Panc1 (cell line): ENCODE measurements around the gene SPC25. TPM values are rescaled to one million over a fixed set of nuclear protein-coding genes. Genes with fewer than 3 reads are reported as not detected.

ENCODE experiments used
- ATAC-seq: fragments of 200-7000 bp; cut with Tn5 transposase; 2 replicates; pipeline ENCODE4 v1.9.1; 2020; ENCODE audit warnings: mild to moderate bottlenecking, moderate library complexity
- BruUV-seq: library from RNA; stranded (reverse); fragments of 400-500 nt; replicated peaks from 2 replicates; lab custom pipeline; 2021; lab: Mats Ljungman, UMichigan
- CTCF ChIA-PET: fragments of 300-600 bp; sonication (Branson Sonifier 250); formaldehyde crosslinking; loops from one replicate; lab custom pipeline; 2022; ENCODE audit warnings: antibody characterized with exemption; lab: Charles Lee
- POLR2A ChIA-PET: fragments of 300-600 bp; sonication (Branson Sonifier 250); formaldehyde crosslinking; loops from one replicate; lab custom pipeline; 2022; ENCODE audit warnings: antibody characterized with exemption; lab: Charles Lee
- DNase-seq: peaks from one replicate; pipeline ENCODE4 v3.0.0-alpha.2; 2010; ENCODE audit warnings: low read depth, low spot score
- H3K27ac ChIP-seq: 2 replicates; pipeline ENCODE4 v1.5.1; 2011; ENCODE audit warnings: mild to moderate bottlenecking, low read length, inconsistent platforms
- H3K27me3 ChIP-seq: fragments of 200-500 bp; sonication (Bioruptor generic); 2 replicates; pipeline ENCODE4 v1.6.0; 2014; ENCODE audit warnings: low read length, inconsistent platforms; ENCODE audit not compliant: control insufficient read depth, insufficient read depth
- H3K36me3 ChIP-seq: fragments of 200-500 bp; sonication (Bioruptor generic); 2 replicates; pipeline ENCODE4 v1.5.1; 2014; ENCODE audit warnings: inconsistent platforms, mild to moderate bottlenecking, low read length, moderate library complexity; ENCODE audit not compliant: control insufficient read depth, insufficient read depth
- H3K4me1 ChIP-seq: 2 replicates; pipeline ENCODE4 v1.5.1; 2011; ENCODE audit warnings: inconsistent platforms, mild to moderate bottlenecking, low read length, moderate library complexity; ENCODE audit not compliant: control insufficient read depth, insufficient read depth
- H3K4me3 ChIP-seq, 2 experiments: 2 replicates each; pipeline ENCODE4 v1.5.1; 2011 to 2012; ENCODE audit warnings: low read depth in 2 of 2, low read length in 2 of 2, mild to moderate bottlenecking in 2 of 2, inconsistent platforms in 1 of 2, moderate library complexity in 1 of 2
- H3K9me3 ChIP-seq: fragments of 200-500 bp; sonication (Bioruptor generic); 2 replicates; pipeline ENCODE4 v1.5.1; 2014; ENCODE audit warnings: low read depth, mild to moderate bottlenecking, inconsistent platforms, low read length, moderate library complexity; ENCODE audit not compliant: control insufficient read depth, insufficient read depth
- POLR2AphosphoS5 ChIP-seq: IDR thresholded peaks from 2 replicates; pipeline ENCODE4 v1.6.1; 2012; ENCODE audit warnings: mild to moderate bottlenecking, low read depth, low read length, moderate library complexity
- SIN3A ChIP-seq: IDR thresholded peaks from 2 replicates; pipeline ENCODE4 v1.6.1; 2012; ENCODE audit warnings: low read depth, mild to moderate bottlenecking, low read length, moderate library complexity, borderline replicate concordance; ENCODE audit not compliant: insufficient read depth
- TCF7L2 ChIP-seq: IDR thresholded peaks from 2 replicates; pipeline ENCODE4 v1.6.1; 2011; ENCODE audit warnings: mild to moderate bottlenecking, low read depth, low read length, inconsistent platforms
- in situ Hi-C: cut with HindIII; loops from 2 replicates; pipeline ENCODE4 v1.10.0; 2016; ENCODE audit warnings: low sequenced_read_pairs, low pct_unique_long_range_greater_than_20kb
- intact Hi-C: fragments of 100-400 bp; cut with micrococcal nuclease; formaldehyde crosslinking; loops from one replicate; pipeline ENCODE4 v1.10.0; 2022; ENCODE audit not compliant: unreplicated experiment
- total RNA-seq: library from RNA; stranded (reverse); gene quantifications from one replicate; pipeline ENCODE4 v1.2.1, GENCODE V29; 2021; ENCODE audit not compliant: unreplicated experiment
- TF ChIP-seq, protein P1 (sequence below): fragments of 450-650 bp; IDR thresholded peaks from 2 replicates; pipeline ENCODE4 v1.5.1; 2017; ENCODE audit warnings: mild to moderate bottlenecking
- TF ChIP-seq, protein P2 (sequence below), 2 experiments: IDR thresholded peaks; 2 replicates each; pipeline ENCODE4 v1.6.1; 2011 to 2012; ENCODE audit warnings: low read depth in 2 of 2, control low read depth in 1 of 2, low read length in 1 of 2, mild to moderate bottlenecking in 1 of 2, moderate library complexity in 1 of 2; ENCODE audit not compliant: insufficient read depth in 1 of 2

Gene SPC25
- total RNA-seq, 1 experiment from 2014 or later: 21.1 TPM

- no TSS peak for BruUV-seq
- Histone ChIP-seq H3K9me3 (no peaks in the 10 kb centered on the region), H3K4me3 (no peak overlapping the region), H3K4me1 (no peaks in the 10 kb centered on the region), H3K27ac (no peak overlapping the region), H3K27me3 (no peaks in the 10 kb centered on the region), H3K36me3 (no peaks in the 10 kb centered on the region)
- in situ Hi-C loops: no loop called here
- ChIA-PET POLR2A (no interaction called here), CTCF (no interaction called here)
- ATAC-seq: no peak
- intact Hi-C loops: no loop called here
- DNase-seq: no peak
- TF ChIP-seq, protein P1, sequence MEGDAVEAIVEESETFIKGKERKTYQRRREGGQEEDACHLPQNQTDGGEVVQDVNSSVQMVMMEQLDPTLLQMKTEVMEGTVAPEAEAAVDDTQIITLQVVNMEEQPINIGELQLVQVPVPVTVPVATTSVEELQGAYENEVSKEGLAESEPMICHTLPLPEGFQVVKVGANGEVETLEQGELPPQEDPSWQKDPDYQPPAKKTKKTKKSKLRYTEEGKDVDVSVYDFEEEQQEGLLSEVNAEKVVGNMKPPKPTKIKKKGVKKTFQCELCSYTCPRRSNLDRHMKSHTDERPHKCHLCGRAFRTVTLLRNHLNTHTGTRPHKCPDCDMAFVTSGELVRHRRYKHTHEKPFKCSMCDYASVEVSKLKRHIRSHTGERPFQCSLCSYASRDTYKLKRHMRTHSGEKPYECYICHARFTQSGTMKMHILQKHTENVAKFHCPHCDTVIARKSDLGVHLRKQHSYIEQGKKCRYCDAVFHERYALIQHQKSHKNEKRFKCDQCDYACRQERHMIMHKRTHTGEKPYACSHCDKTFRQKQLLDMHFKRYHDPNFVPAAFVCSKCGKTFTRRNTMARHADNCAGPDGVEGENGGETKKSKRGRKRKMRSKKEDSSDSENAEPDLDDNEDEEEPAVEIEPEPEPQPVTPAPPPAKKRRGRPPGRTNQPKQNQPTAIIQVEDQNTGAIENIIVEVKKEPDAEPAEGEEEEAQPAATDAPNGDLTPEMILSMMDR: no peak
- no peak for TF ChIP-seq POLR2AphosphoS5
- no peak for TF ChIP-seq SIN3A
- TF ChIP-seq TCF7L2: no peak
- TF ChIP-seq, protein P2, sequence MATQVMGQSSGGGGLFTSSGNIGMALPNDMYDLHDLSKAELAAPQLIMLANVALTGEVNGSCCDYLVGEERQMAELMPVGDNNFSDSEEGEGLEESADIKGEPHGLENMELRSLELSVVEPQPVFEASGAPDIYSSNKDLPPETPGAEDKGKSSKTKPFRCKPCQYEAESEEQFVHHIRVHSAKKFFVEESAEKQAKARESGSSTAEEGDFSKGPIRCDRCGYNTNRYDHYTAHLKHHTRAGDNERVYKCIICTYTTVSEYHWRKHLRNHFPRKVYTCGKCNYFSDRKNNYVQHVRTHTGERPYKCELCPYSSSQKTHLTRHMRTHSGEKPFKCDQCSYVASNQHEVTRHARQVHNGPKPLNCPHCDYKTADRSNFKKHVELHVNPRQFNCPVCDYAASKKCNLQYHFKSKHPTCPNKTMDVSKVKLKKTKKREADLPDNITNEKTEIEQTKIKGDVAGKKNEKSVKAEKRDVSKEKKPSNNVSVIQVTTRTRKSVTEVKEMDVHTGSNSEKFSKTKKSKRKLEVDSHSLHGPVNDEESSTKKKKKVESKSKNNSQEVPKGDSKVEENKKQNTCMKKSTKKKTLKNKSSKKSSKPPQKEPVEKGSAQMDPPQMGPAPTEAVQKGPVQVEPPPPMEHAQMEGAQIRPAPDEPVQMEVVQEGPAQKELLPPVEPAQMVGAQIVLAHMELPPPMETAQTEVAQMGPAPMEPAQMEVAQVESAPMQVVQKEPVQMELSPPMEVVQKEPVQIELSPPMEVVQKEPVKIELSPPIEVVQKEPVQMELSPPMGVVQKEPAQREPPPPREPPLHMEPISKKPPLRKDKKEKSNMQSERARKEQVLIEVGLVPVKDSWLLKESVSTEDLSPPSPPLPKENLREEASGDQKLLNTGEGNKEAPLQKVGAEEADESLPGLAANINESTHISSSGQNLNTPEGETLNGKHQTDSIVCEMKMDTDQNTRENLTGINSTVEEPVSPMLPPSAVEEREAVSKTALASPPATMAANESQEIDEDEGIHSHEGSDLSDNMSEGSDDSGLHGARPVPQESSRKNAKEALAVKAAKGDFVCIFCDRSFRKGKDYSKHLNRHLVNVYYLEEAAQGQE (IDR thresholded peaks at IDR 0.05; ENCODE audit: insufficient read depth in 1 of 2, low read depth in 2 of 2, low read length in 1 of 2): no peak
These were observed 47.0 kb downstream of the SPC25 start for GRCh38 chr2:168843253-168843652.

- DNase-seq (no peak), ATAC-seq (no peak)
- TF ChIP-seq, protein P2 (IDR thresholded peaks at IDR 0.05; ENCODE audit: insufficient read depth in 1 of 2, low read depth in 2 of 2, low read length in 1 of 2): no peak
- TF ChIP-seq POLR2AphosphoS5: no peak
- TF ChIP-seq SIN3A: no peak
- TF ChIP-seq TCF7L2: no peak
- TF ChIP-seq, protein P1: no peak
- Histone ChIP-seq H3K27me3 (no peaks in the 10 kb centered on the region), H3K27ac (no peak overlapping the region), H3K36me3 (no peaks in the 10 kb centered on the region), H3K4me1 (no peaks in the 10 kb centered on the region), H3K9me3 (no peaks in the 10 kb centered on the region), H3K4me3 (no peak overlapping the region)
- intact Hi-C loops (no loop called here), in situ Hi-C loops (no loop called here)
- POLR2A ChIA-PET: no interaction called here
- CTCF ChIA-PET: no interaction called here
- BruUV-seq: no TSS peak
These were observed 48.8 kb downstream of the SPC25 start for GRCh38 chr2:168841445-168841844.
